Measurements from ENCODE around the gene TRIM65.

GRCh38 chr17:75846692-75847613 lies 49.8 kb downstream of the TRIM65 start:
- TF ChIP-seq, protein P1, sequence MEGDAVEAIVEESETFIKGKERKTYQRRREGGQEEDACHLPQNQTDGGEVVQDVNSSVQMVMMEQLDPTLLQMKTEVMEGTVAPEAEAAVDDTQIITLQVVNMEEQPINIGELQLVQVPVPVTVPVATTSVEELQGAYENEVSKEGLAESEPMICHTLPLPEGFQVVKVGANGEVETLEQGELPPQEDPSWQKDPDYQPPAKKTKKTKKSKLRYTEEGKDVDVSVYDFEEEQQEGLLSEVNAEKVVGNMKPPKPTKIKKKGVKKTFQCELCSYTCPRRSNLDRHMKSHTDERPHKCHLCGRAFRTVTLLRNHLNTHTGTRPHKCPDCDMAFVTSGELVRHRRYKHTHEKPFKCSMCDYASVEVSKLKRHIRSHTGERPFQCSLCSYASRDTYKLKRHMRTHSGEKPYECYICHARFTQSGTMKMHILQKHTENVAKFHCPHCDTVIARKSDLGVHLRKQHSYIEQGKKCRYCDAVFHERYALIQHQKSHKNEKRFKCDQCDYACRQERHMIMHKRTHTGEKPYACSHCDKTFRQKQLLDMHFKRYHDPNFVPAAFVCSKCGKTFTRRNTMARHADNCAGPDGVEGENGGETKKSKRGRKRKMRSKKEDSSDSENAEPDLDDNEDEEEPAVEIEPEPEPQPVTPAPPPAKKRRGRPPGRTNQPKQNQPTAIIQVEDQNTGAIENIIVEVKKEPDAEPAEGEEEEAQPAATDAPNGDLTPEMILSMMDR (IDR thresholded peaks at IDR 0.05; ENCODE audit: insufficient read depth, low read depth, low read length), result no peak
- TF ChIP-seq EZH2 (IDR thresholded peaks at IDR 0.05; ENCODE audit: insufficient read depth, low read length), result no peak

All from astrocyte (in vitro differentiated cells and primary cell).